ENCODE data around the gene WLS.

WLS gene

GRCh38 chr1:68132426-68133130 lies 99.7 kb downstream of the WLS start:
- DNase-seq: no peak
- no peak for TF ChIP-seq POLR2A (IDR thresholded peaks at IDR 0.05; ENCODE audit: low read length)
- TF ChIP-seq GATA1 (IDR thresholded peaks at IDR 0.05; ENCODE audit: low read depth, low read length): no peak

- DNase-seq: no peak
- no peak for TF ChIP-seq POLR2A (IDR thresholded peaks at IDR 0.05; ENCODE audit: low read length)
- no peak for TF ChIP-seq GATA1 (IDR thresholded peaks at IDR 0.05; ENCODE audit: low read depth, low read length)
Measured at GRCh38 chr1:68131261-68131660, 101.1 kb downstream of the WLS start.

GRCh38 chr1:68129536-68130250 lies 102.6 kb downstream of the WLS start:
- TF ChIP-seq GATA1 (IDR thresholded peaks at IDR 0.05; ENCODE audit: low read depth, low read length) (no peak), POLR2A (IDR thresholded peaks at IDR 0.05; ENCODE audit: low read length) (no peak)

GRCh38 chr1:68128820-68129219 lies 103.5 kb downstream of the WLS start:
- no peak for DNase-seq
- TF ChIP-seq POLR2A (IDR thresholded peaks at IDR 0.05; ENCODE audit: low read length): no peak
- no peak for TF ChIP-seq GATA1 (IDR thresholded peaks at IDR 0.05; ENCODE audit: low read depth, low read length)

More at GRCh38 chr1:68129536-68130250, 102.6 kb downstream of the WLS start:
- no peak for DNase-seq

GRCh38 chr1:68128157-68128556 lies 104.2 kb downstream of the WLS start:
- TF ChIP-seq POLR2A (IDR thresholded peaks at IDR 0.05; ENCODE audit: low read length): no peak
- no peak for TF ChIP-seq GATA1 (IDR thresholded peaks at IDR 0.05; ENCODE audit: low read depth, low read length)
- DNase-seq: no peak

- DNase-seq: no peak
- no peak for TF ChIP-seq POLR2A (IDR thresholded peaks at IDR 0.05; ENCODE audit: low read length)
- TF ChIP-seq GATA1 (IDR thresholded peaks at IDR 0.05; ENCODE audit: low read depth, low read length): no peak
Measured at GRCh38 chr1:68121536-68121935, 110.8 kb downstream of the WLS start.

- TF ChIP-seq GATA1 (IDR thresholded peaks at IDR 0.05; ENCODE audit: low read depth, low read length): no peak
- TF ChIP-seq POLR2A (IDR thresholded peaks at IDR 0.05; ENCODE audit: low read length): no peak
- DNase-seq: peak; percentile 51 to 73
Measured at GRCh38 chr1:68120136-68120791, 112.1 kb downstream of the WLS start.

- DNase-seq: no peak
- TF ChIP-seq POLR2A (IDR thresholded peaks at IDR 0.05; ENCODE audit: low read length) (no peak), GATA1 (IDR thresholded peaks at IDR 0.05; ENCODE audit: low read depth, low read length) (no peak)
Measured at GRCh38 chr1:68119445-68119844, 112.9 kb downstream of the WLS start.

- TF ChIP-seq POLR2A (IDR thresholded peaks at IDR 0.05; ENCODE audit: low read length): no peak
- TF ChIP-seq GATA1 (IDR thresholded peaks at IDR 0.05; ENCODE audit: low read depth, low read length): no peak
- DNase-seq: no peak
Measured at GRCh38 chr1:68117416-68117815, 114.9 kb downstream of the WLS start.

- TF ChIP-seq POLR2A (IDR thresholded peaks at IDR 0.05; ENCODE audit: low read length): no peak
- no peak for TF ChIP-seq GATA1 (IDR thresholded peaks at IDR 0.05; ENCODE audit: low read depth, low read length)
- peak; percentile 49 to 72 for DNase-seq
Measured at GRCh38 chr1:68116643-68117235, 115.6 kb downstream of the WLS start.

GRCh38 chr1:68115308-68115707 lies 117.0 kb downstream of the WLS start:
- TF ChIP-seq POLR2A (IDR thresholded peaks at IDR 0.05; ENCODE audit: low read length): no peak
- no peak for TF ChIP-seq GATA1 (IDR thresholded peaks at IDR 0.05; ENCODE audit: low read depth, low read length)
- DNase-seq: no peak

- no peak for DNase-seq
- TF ChIP-seq GATA1 (IDR thresholded peaks at IDR 0.05; ENCODE audit: low read depth, low read length) (no peak), POLR2A (IDR thresholded peaks at IDR 0.05; ENCODE audit: low read length) (no peak)
Measured at GRCh38 chr1:68113966-68114365, 118.4 kb downstream of the WLS start.

GRCh38 chr1:68112835-68113243 lies 119.5 kb downstream of the WLS start:
- TF ChIP-seq POLR2A (IDR thresholded peaks at IDR 0.05; ENCODE audit: low read length): no peak
- no peak for TF ChIP-seq GATA1 (IDR thresholded peaks at IDR 0.05; ENCODE audit: low read depth, low read length)
- no peak for DNase-seq
